GM19035 (cell line): ENCODE results near the gene DPF1.

Source experiments
- ATAC-seq: cut with Tn5 transposase; IDR thresholded peaks from one replicate; pipeline ENCODE4 v1.9.1; 2021; ENCODE audit not compliant: unreplicated experiment

Gene DPF1

DNA sequence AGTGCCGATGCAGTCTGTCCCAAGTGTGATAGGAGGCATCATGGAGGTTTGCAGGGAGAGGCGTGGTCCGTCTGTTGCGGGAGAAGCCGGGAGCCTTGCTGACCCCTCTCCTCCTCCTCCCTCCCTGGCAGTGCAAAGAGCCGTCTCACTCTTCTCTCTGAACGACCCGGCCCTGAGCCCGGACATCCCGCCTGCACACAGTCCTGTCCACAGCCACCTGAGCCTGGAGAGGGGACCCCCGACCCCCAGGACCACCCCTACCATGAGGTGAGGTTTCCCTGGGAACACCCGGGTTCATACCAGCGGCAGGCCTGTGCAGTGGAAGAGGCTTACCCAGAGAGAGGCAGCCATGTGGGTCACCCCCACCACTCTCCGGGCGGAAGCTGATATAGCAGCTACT lies 22.3 kb downstream of the DPF1 start:
- ATAC-seq = no peak

DNA sequence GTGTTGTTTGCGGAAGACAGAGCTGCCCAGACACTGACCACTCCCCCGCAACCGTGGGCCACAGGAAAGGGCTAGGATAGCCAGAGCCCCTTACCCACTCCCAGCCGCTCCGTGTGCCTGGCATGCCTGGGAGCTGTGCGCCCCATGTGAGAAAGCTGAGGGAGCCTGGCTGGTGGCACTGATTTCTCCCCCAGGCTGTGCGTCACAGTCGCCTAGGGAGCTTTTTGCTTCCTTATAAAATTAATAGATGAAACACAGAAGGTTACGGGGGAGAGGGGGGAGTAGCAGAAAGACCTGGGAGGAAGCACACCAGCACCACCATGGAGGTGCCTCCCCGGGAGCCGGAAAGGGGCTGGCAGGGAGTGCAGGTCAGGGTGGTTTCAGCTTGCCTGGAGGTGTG lies 24.7 kb downstream of the DPF1 start:
- ATAC-seq = no peak

DNA sequence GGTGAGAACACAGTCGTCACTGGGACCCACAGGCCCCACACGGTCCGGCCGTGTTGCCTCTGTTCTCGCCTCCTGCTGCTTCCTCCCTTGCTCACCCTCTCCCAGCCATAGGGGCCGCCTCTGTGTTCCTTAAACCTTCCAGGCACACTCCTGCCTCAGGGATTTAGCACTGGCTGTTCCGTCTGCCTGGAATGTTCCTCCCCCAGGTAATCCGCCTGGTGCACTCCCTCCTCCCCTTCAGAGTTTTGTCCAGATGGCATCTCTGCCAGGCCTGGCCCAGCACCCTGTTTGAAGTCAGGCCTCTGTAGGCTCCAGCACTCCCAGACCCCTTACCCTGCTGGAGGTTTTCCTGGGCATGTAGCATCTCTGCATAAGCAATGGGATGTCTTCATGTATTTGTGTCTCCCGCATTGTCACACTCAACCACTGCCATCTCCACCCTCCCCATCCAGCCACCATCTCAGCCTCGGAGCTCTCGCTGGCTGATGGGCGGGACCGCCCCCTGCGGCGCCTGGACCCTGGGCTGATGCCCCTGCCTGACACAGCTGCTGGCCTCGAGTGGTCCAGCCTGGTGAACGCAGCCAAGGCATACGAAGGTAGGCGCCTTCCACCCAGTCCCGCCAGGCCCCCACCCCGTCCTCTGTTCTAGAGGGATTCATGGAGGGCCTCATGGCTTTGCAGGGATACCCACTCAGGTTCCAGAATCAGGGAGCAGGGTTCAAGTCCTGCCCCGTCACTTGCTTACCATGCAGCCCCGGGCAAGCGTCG lies 25.9 kb downstream of the DPF1 start:
- no peak for ATAC-seq

DNA sequence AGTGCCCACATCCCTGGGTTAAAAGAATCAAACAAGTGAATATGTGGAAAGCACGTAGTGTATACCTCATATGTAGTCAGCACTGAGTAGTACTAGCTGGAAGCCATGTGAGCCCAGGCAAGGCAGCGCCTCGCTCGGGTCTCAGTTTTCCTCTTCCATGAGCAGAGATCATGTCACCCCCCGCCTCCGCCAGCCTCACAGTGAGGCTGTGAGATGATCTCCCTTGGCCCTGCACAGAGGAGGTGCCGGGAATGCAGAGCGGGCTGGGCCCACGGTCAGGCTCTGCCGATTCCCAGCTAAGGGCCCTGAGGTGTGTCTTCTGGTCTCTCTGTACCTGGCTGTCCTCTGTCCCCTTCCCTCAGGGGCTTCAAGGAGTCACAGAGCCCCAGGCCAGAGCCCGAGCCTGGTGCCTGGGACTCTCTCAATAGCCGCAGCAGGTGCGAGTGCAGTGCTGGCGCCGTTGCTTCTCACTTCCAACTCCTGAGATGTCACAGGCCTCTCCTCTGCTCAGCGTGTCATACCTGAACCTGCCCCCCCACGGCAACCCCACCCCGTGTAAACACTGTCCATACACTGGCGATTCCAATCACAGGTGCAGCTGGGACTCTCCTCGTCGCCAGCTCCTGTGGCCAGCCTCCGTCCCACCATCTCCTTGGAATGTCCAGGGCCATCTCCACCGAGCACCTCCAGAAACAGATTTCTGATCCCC lies 26.9 kb downstream of the DPF1 start:
- ATAC-seq = no peak

DNA sequence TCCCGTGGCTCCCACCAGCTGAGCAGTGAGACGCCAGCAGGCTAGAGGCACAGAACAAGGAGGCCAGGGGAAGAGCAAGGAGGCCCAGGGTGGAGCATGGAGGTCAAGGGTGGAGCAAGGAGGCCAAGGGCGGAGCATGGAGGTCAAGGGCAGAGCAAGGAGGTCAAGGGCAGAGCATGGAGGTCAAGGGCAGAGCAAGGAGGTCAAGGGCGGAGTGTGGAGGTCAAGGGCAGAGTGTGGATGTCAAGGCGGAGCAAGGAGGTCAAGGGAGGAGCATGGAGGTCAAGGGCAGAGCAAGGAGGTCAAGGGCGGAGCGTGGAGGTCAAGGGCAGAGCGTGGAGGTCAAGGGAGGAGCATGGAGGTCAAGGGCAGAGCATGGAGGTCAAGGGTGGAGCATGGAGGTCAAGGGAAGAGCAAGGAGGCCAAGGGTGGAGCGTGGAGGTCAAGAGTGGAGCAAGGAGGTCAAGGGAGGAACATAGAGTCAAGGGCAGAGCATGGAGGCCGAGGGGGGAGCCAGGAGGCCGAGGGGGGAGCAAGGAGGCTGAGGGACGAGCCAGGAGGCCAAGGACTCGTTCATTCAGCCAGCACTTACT lies 27.7 kb downstream of the DPF1 start:
- no peak for ATAC-seq

DNA sequence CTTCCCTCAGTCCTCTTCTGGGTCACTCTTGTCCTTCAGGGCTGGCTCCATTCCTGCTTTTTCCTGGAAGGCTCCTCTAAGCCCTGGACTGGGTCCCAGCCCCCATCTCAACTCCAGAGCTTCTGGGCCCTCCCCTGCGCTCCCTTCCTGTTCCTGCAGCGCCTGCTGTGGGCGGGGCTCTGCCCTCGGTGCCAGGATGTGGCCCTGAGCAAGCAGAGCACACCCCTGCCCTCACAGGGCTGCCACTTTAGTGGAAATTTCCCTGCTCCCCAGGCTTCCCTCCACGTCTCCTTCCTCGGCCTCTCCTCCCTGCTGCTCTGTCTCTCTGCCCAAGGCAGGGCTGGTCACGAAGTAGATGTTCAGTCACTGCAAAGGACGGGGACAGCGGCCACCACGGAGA lies 28.8 kb downstream of the DPF1 start:
- no peak for ATAC-seq

DNA sequence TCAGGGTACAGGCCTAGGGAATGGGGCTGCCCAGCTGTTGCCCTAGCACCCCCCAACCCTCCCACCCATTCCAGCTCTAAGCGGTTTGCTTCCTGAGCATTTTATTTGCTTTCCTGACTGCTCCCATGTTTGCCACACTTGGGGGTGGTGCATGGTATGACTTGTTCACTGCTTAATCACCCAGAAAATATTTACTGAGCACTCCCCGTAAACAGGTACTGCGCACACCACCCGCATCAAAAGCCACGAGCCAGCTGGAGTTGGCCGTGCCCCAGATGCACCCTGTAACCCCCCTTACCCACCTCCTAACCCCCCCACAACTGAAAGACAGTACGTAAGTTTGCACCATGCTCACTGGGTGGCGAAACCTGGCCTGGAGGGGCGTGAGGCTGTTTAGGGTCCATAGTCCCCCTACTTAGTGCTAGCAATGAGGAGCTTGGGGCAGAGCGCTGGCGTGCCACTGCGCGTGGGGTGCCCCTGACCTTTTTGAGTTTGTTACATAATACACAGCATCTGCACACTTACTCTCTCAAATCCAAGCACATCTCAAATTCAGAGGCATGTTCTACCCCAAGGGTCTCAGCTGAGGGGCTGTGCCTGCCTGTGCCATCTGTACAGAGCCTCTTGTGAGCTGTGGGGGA lies 29.8 kb downstream of the DPF1 start:
- ATAC-seq = no peak

DNA sequence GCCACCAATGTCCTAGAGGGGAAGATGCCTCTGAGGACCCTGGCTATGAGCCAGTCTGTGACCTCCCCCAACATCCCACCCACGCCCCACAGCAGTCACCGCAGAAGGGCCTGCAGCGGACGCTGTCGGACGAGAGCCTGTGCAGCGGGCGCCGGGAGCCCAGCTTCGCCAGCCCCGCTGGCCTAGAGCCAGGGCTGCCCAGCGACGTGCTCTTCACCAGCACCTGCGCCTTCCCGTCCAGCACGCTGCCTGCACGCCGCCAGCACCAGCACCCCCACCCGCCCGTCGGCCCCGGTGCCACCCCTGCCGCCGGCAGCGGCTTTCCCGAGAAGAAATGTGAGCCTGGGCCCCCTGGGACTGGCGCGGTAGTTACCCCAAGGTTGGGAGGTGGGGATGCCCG lies 30.6 kb downstream of the DPF1 start:
- ATAC-seq = no peak

DNA sequence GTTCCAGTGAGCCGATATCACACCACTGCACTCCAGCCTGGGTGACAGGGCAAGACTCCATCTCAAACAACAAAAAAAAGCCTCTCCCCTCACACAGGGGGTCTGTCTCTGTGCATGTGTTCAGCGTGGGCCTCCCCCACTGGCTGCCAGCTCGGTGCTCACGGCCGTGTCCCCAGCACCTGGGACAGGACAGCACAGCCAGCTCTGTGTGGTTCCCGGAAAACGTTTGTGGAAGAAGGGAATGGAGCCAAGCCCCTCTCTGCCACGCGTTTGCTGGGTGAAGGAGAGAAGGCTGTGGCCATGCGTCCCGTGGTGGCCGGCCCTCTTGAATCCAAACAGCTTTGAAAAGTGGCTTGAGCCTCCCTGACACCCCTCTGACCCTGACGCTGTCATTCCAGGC lies 32.3 kb downstream of the DPF1 start:
- ATAC-seq = no peak

DNA sequence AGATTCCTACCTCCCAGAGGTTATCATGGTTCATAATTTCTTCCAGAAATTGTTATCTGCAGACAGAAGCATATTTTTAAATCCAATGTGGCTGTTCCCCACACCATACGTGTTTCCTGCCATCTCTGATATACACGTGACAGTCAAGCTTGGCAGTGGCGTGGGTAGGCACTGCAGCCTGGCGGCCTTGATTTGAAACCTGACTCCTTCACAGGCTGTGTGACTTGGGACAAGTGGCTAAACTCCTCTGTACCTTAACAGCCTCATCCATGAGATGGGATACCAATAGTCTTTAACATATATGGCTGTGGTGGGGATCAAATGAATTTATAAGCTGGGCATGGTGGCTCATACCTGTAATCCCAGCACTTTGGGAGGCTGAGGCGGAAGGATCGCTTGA lies 33.2 kb downstream of the DPF1 start:
- ATAC-seq = no peak

DNA sequence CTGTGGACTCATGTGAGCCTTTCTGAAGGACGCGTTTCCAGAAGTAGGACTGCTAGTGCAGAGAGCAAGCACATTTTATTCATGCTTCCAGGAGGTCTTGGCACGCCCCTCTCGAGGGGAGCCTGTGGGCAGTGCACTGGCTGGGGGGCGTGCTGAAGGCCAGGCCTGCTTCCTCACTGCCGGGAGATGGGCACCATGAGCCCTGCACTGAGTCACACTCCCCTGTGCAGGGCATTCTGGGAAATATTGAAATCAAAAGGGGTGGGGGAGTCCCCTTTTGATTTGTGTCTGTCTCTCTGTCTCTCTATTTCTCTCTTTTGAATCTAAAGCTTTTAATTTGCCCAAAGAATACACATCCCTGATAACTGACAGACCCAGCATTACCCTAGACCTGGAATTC lies 34.0 kb downstream of the DPF1 start:
- no peak for ATAC-seq

DNA sequence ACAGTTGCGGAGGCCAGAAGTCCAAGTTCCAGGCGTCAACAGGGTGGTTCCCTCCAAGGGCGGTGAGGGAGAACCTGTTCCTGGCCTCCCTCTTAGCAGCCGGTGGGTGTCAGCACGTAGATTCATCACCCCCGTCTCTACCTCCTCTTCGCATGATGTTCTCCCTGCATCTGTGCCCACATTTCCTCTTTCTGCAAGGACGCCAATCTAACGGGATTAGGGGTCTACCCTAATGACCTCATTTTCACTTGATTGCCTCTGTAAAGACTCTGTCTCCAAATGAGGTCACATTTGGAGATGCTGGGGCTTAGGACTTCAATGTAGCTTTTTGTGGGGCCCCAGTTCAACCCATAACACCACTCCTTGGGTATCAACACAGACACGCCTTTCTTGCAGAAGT lies 38.5 kb downstream of the DPF1 start:
- no peak for ATAC-seq

DNA sequence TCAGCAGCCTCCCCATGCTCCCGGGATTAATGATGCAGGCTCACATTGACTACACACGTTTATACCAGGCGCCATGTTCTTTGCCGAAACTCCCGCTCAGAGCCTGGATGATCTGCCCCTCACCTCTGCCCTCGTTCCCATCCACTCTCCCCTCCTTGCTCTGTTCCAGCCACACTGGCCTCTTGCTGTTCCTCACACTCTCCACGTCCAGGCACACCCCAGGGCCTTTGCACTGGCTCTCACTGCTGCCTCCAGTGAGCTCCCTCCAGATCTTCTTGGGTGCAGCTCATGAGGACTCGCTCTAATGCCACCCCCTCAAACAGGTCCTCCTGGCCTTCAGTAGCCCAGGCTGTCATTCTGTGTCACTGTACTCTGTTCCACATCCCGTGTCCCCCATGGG lies 39.2 kb downstream of the DPF1 start:
- ATAC-seq = no peak

DNA sequence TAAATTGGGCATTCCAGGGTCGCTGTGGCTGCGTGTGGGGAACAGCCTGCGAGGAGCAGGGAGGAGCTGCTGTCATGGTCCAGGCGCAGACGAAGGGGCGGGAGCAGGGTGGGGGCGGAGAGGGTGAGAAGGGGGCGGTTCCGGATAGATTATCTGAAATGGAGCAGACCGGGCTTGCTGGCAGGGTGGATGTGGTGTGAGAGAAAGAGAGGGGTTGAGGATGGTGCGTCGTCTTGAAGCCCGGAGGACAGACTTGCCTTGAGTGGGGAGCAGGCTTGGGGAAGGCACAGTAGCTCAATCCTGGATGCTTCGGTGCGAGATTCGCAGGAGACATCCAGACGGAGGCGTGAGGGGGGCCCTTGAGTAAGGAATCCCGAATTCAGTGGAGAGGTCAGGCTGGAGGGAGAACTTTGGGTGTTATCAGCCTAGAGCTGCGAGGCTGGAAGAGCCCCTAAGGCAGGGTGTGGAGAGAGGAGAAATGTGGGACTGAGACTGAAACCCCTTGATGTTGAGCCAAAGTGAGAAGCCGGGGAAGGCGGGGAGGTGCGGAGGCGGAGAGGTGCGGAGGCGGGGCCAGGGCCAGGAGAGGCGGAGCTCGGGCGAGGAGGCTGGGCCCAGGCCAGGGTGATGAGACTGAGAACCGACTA lies 40.6 kb downstream of the DPF1 start:
- no peak for ATAC-seq

DNA sequence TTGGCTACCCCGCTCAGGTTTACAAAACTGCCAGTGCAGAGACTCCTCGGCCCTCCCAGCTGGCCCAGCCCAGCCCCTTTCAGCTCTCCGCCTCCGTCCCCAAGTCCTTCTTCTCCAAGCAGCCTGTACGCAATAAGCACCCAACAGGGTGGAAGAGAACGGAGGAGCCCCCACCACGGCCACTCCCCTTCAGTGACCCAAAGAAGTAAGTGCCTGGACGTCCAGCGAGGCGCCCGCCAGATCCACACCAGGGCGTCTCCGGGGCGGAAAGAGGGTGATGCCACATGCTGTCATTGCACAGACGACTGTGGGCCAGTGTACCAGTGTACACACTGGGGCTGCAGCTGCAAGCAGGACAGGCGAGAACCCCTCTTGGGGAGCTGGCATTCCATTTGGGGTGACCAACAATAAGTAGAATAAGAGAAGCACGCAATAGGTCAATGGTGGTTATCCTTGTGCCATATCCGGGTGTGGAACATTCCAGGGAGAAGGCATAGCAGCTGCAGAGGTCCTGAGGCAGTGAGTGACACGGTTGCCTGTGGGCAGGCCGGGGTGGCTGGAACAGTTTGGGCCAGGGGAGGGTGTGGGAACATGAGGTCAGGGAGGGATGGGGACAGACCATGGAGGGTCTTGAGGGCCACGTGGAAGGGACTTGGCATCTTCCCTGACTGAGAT lies 41.3 kb downstream of the DPF1 start:
- ATAC-seq = no peak

DNA sequence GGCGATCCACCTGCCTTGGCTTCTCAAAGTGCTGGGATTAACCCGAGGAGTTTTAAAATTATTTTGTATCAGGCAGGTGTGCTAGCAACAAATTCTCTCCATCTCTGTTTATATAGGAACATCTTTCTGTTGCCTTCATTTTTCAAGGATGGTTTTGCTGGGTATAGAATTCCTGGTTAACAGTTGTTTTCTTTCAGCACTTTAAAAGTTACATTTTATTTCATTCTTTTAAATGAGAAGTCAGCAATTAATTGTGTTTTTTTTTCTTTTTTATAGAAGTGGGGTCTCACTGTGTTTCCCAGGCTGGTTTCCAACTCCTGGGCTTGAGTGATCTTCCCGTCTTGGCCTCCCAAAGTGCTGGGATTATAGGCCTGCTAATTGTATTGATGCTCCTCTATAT lies 44.0 kb downstream of the DPF1 start:
- no peak for ATAC-seq

DNA sequence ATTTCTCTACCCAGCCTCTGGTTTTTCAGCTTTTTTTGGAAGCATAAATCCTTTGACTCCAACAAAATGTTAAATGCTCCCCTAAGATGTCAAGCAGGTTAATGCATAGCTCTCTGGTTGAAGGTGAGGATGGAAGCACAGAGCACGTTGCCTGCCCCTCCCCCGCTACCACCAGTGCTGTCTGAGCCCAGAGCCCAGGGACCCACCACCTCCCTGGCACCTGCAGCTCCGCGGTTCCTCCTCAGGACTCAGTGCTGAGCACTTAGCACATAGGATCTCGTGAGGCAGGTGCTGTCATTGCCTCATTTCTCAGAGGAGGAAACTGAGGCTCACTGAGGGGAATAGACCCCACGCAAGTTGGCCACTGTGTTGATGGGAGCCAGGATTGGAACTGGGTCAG lies 48.6 kb downstream of the DPF1 start:
- ATAC-seq = no peak

DNA sequence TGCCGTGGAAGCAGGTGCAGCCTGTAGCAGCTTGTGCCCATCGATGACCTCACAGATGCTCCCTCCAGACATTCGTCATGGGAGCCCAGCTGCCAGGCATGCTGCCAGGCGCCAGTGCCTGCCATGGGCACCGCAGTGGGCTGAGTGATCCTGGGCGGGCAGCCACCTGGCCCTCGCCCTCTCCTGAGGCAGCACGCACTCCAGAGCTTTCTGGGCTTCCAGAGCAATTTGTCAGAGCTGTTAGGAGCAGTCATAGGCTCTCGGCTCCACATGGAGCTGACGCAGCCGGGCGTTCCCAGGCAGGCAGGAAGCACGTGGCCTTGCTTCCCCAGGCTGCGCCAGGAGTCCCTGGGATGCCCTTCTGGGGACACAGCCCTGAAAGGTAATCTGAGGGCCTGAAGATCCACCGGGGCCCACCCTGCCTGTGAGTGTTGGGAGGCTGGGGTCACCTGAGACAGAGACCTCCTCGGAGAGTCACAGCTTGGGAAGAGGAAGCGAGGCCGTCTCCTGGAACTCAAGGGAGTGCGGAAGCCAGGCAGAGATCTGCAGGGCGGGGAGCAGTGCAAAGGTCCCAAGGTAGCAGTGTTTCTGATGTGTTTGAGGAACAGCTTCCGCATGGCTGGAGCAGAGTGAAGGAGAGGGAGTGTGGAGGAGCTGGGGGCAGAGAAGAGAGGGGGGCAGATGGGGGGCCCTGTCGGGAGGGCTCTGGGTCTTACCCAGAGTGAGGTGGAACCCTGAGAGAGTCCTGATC lies 50.6 kb downstream of the DPF1 start:
- no peak for ATAC-seq

DNA sequence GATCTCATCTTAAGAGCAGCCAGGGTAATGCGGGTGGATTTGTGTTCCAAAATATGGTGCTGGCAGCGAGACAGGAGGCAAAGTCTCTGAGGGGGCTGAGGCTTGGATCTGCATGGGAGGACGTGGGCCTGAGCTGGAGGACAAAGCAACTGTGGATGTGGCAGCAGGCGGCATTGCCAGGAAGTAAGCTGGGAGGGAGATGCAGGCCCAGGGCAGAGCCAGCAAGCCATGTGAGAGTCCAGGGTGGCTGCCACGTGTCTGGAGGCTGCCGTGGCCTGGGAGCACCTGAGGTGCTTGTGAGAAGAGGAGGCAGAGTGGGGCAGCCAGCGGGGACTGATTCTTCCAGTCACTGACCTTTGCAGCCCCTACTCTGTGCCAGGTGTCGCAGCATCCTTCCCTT lies 52.0 kb downstream of the DPF1 start:
- ATAC-seq = no peak

DNA sequence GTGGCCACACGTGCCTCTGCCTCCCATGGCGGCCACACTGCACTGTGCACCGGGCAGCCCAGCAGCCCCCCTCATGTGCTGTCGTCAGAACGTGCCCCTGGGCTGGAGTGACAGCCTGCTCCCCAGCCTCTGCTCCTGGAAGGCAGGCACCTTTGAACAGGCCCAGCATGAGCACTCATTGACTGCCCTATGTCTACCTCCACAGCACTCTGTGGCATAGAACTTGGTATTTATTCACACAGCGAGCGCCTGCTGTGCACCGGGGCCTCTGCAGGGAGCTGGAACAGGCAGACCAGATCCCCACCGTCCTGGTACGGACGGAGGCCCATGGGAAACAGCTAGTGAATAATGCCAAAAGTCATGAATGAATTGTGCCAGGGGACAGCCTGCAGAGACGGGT lies 53.7 kb downstream of the DPF1 start:
- ATAC-seq = no peak
